Adrenal gland (tissue), 12 donors: ENCODE data around the gene GALNT9. TPM values are rescaled to one million over a fixed set of nuclear protein-coding genes. Genes with fewer than 3 reads are reported as not detected.

ENCODE experiments used
- DNase-seq, 7 donors: peaks; one replicate each; pipeline ENCODE4 v3.0.0-alpha.2; 2019 to 2020
- H3K27ac ChIP-seq, 5 donors: fragments of 200-600 bp; sonication (generic) in 4 of 5; 1 replicate in 3 of 5; 2 replicates in 2 of 5; pipeline versions ENCODE4 v1.5.1 to v1.8.0; 2016 to 2020; ENCODE audit warnings: mild to moderate bottlenecking in 1 of 5
- H3K27me3 ChIP-seq: fragments of 200-600 bp; 2 replicates; pipeline ENCODE4 v1.8.0; 2021
- H3K36me3 ChIP-seq, 2 donors: fragments of 200-600 bp; replicated peaks in 1 of 2; 1 replicate in 1 of 2; 2 replicates in 1 of 2; pipeline versions ENCODE4 v1.5.1 to v1.8.0; 2018 to 2022
- H3K4me1 ChIP-seq, 2 donors: fragments of 200-600 bp; replicated peaks in 1 of 2; 1 replicate in 1 of 2; 2 replicates in 1 of 2; pipeline versions ENCODE4 v1.5.1 to v1.8.0; 2018 to 2021
- H3K4me3 ChIP-seq, 4 donors: fragments of 200-600 bp; sonication (generic) in 3 of 4; one replicate each; pipeline ENCODE4 v1.5.1; 2016 to 2018
- H3K9me3 ChIP-seq, 3 donors: fragments of 200-600 bp; sonication (generic) in 1 of 3; replicated peaks in 1 of 3; 1 replicate in 2 of 3; 2 replicates in 1 of 3; pipeline versions ENCODE4 v1.5.1 to v1.8.0; 2016 to 2021
- POLR2A ChIP-seq, 2 donors: fragments of 450-650 bp; IDR thresholded peaks; one replicate each; pipeline ENCODE4 v1.6.1; 2017; ENCODE audit warnings: antibody characterized with exemption in 2 of 2, mild to moderate bottlenecking in 2 of 2, moderate library complexity in 1 of 2
- WGBS, 4 donors: extraction: QIAGEN DNeasy Blood & Tissue Kit in 2 of 4; methylation state at CpG; one replicate each; pipeline versions ENCODE4 v1.1.5 to v1.1.7; 2013 to 2017; 5-methylcytosine and 5-hydroxymethylcytosine counted together
- intact Hi-C, 2 donors: fragments of 100-400 bp; cut with DNase I; formaldehyde crosslinking; loops; one replicate each; pipeline versions ENCODE4 v1.14.1 to v1.15.0; 2022 to 2023
- polyA plus RNA-seq, 3 donors: library from polyadenylated mRNA; stranded (reverse); fragments of 200-250 nt in 2 of 3; fragments of 350-450 nt in 1 of 3; fragmentation: Illumina TruSeq in 1 of 3; extraction: RNeasy Lipid Tissue Mini Kit (QIAGEN cat#74804) in 1 of 3; gene quantifications; one replicate each; pipeline ENCODE4 v1.2.3, GENCODE V29; 2013 to 2014
- total RNA-seq, 9 donors: library from RNA; depleted of rRNA in 4 of 9; stranded (reverse); fragments of >200 nt in 4 of 9; fragments of 120-200 nt in 1 of 9; fragmentation: NEBNext Ultra II Directional in 1 of 9; extraction: Animal tissue kit (Norgen Biotek cat#: 25700) in 1 of 9; gene quantifications; one replicate each; pipeline versions ENCODE4 v1.1.0 to v1.2.4, GENCODE V29; 2013 to 2023
- TF ChIP-seq, protein P1 (sequence below), 6 experiments: fragments of 450-650 bp in 4 of 6; fragments of 200-600 bp in 2 of 6; sonication (generic) in 1 of 6; IDR thresholded peaks; 1 replicate in 5 of 6; 2 replicates in 1 of 6; pipeline versions ENCODE4 v1.5.1 to v1.8.0; 2016 to 2021; ENCODE audit warnings: antibody characterized with exemption in 6 of 6, mild to moderate bottlenecking in 2 of 6, moderate library complexity in 1 of 6
- donor health status: healthy with polysubstance abuse.
- donor health status: Bipolar disorder and iron deficiency.
- donor health status: DM: yes; HTN: yes; CAD: no.
- donor health status: DM: no; HTN: no; CAD: no.
- donor health status: DM: no; HTN: no; CAD: no.
- donor health status: DM: yes; HTN: yes; CAD: no.

Gene GALNT9
- total and polyA plus RNA-seq, 12 donors: 0.44 to 7.8 (median 1.2) TPM; not detected in 1

DNA sequence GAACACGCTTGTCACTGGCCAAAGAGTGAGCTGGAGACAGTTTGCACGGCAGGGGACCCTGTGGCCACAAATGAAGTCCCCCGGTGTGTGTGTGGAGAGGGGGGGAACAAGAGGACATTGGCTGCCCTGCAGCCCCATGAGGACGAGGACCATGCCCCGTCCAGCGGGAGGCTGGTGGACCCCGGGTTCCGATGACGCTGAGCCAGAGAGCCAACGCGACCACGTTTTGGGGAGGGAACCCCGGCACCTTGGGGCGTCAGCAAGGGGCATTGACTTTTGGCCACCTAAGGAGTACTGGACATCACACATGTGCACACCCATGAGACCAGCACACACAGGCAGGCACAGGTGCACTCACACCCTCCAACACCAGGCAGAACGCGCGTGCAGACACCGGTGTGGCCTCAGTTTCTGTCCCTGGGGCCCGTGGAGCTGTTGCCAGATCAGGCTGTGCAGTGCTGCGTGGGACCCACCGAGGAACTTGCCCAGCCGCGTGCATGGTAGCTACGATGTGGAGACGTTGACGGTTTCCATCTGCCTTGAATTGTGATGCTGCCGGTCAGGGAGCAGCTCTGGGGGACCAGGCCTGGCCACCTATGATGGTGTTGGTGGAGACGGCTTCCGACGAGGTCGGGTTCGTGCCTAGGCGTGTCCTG is 158.6 kb downstream of the GALNT9 start:
- H3K9me3 ChIP-seq: no peaks in the 10 kb centered on the region
- no peaks in the 10 kb centered on the region for H3K36me3 ChIP-seq
- 74 to 82% (median 76%) methylated on average over 18 to 33 of the region's 33 CpGs for WGBS, 4 donors
- DNase-seq: no peak
- H3K4me3 ChIP-seq: no peak overlapping the region
- intact Hi-C loops: no loop called here
- H3K4me1 ChIP-seq: no peaks in the 10 kb centered on the region
- H3K27ac ChIP-seq: no peak overlapping the region
- peaks cover 22% of the 10 kb centered on the region for H3K27me3 ChIP-seq
- no peak for TF ChIP-seq POLR2A (IDR thresholded peaks at IDR 0.05)
- TF ChIP-seq, protein P1, sequence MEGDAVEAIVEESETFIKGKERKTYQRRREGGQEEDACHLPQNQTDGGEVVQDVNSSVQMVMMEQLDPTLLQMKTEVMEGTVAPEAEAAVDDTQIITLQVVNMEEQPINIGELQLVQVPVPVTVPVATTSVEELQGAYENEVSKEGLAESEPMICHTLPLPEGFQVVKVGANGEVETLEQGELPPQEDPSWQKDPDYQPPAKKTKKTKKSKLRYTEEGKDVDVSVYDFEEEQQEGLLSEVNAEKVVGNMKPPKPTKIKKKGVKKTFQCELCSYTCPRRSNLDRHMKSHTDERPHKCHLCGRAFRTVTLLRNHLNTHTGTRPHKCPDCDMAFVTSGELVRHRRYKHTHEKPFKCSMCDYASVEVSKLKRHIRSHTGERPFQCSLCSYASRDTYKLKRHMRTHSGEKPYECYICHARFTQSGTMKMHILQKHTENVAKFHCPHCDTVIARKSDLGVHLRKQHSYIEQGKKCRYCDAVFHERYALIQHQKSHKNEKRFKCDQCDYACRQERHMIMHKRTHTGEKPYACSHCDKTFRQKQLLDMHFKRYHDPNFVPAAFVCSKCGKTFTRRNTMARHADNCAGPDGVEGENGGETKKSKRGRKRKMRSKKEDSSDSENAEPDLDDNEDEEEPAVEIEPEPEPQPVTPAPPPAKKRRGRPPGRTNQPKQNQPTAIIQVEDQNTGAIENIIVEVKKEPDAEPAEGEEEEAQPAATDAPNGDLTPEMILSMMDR (IDR thresholded peaks at IDR 0.05): no peak

DNA sequence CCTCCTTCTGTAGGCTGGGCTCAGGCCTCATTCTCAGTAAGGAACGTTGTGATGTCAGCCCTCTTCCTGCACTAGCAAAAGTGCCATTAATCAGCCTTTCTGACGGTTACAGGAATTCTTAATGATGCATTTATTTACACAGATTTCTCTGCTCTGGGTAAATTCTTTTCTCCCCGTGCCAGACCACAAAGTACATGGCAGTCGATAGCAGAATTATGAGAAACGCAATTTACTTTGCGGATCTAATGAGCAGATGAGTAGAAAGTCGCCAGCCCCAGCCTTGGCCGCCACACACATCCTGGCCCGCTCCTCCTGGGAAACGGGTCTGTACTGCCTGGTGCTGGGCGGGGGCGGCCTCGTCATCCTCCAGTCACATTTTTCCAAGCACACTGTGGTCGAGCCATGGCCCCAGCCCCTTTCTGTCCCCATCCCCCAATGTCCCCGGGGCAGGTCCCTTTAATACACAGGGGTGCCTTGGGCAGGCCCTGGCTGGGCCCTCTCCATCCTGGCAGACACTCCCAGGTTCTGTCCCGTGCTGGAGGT is 159.2 kb downstream of the GALNT9 start:
- H3K4me1 ChIP-seq: no peaks in the 10 kb centered on the region
- no peak for DNase-seq
- no peaks in the 10 kb centered on the region for H3K36me3 ChIP-seq
- 26 to 43% (median 37%) methylated on average over 12 to 16 of the region's 16 CpGs for WGBS, 4 donors
- peaks cover 17% of the 10 kb centered on the region for H3K27me3 ChIP-seq
- TF ChIP-seq, protein P1 (IDR thresholded peaks at IDR 0.05): no peak
- no peak for TF ChIP-seq POLR2A (IDR thresholded peaks at IDR 0.05)
- H3K4me3 ChIP-seq: no peak overlapping the region
- intact Hi-C loops: no loop called here
- no peak overlapping the region for H3K27ac ChIP-seq
- no peaks in the 10 kb centered on the region for H3K9me3 ChIP-seq

DNA sequence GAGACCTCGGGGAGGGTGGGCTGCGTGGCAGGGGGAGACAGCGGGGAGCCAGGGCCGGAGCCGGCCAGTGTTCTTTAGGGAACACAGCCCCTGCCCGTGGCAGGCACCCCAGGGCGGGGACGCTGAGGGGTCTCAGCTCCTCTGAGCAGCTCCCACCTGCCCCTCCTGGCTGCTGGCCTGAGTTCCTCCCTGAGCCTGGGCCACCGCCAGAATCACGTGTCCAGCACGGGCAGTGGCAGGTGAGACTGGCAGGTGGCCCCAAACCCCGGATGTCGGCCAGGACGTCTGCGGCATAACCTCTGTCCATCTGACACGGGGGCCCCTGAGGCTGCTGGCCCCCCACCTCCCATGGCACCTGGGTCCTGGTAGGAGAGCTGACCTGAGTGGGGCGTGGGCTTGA is 160.0 kb downstream of the GALNT9 start:
- H3K4me3 ChIP-seq: no peak overlapping the region
- 78 to 79% (median 78%) methylated on average over 13 to 17 of the region's 17 CpGs; no CpG with 5 or more reads in 1 of the 4 donors for WGBS, 4 donors
- no peaks in the 10 kb centered on the region for H3K4me1 ChIP-seq
- H3K36me3 ChIP-seq: no peaks in the 10 kb centered on the region
- intact Hi-C loops: no loop called here
- H3K9me3 ChIP-seq: no peaks in the 10 kb centered on the region
- no peak for DNase-seq
- no peak overlapping the region for H3K27ac ChIP-seq
- TF ChIP-seq, protein P1 (IDR thresholded peaks at IDR 0.05): no peak
- TF ChIP-seq POLR2A (IDR thresholded peaks at IDR 0.05): no peak
- H3K27me3 ChIP-seq: peaks cover 14% of the 10 kb centered on the region

DNA sequence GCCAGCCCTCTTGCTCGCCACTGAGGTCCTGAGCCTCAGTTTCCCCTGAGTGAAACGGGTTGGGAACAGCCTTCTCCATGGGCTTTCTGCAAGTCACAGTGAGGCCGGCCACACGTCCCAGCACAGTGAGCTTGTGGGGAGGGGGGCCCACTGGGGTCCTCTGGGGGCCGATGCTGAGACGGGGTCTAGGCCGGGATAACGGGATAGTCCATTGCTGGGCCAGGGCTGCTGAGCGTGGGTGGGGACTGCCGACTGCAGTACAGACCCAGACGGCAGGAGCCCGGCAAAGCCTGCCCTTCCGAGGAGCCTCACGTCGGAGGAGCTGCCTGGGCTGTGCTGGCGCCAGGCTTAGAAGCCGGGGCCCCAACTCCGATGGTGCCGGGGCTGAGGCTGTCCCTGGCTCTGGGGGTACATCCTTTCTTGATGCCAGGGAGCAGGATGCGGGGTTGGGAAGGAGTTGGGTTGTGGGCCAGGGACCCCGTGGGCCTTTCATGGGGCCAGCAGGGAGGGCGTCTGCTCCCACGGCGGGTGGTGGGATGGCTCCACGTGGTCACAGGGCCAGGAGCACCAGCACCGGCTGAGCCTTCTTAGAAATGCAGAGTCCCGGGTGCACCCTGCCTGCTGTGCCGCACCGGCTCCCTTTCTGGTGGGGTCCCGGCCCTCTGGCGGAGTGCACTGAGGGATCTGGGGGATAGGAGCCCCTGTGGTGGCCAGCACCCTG is 160.9 kb downstream of the GALNT9 start:
- Histone ChIP-seq H3K36me3 (no peaks in the 10 kb centered on the region), H3K4me3 (no peak overlapping the region), H3K4me1 (no peaks in the 10 kb centered on the region), H3K27me3 (peaks cover 14% of the 10 kb centered on the region), H3K27ac (no peak overlapping the region), H3K9me3 (no peaks in the 10 kb centered on the region)
- DNase-seq: no peak
- TF ChIP-seq, protein P1 (IDR thresholded peaks at IDR 0.05): no peak
- TF ChIP-seq POLR2A (IDR thresholded peaks at IDR 0.05): no peak
- intact Hi-C loops: no loop called here
- 72 to 80% (median 75%) methylated on average over 6 to 31 of the region's 31 CpGs for WGBS, 4 donors
